Measurements from ENCODE around the gene ATP5F1E. TPM values are rescaled to one million over a fixed set of nuclear protein-coding genes. Genes with fewer than 3 reads are reported as not detected.

Gene ATP5F1E
- total RNA-seq, 4 donors from 2014 or later = 27.1 to 38.2 (median 33.7) TPM

DNA sequence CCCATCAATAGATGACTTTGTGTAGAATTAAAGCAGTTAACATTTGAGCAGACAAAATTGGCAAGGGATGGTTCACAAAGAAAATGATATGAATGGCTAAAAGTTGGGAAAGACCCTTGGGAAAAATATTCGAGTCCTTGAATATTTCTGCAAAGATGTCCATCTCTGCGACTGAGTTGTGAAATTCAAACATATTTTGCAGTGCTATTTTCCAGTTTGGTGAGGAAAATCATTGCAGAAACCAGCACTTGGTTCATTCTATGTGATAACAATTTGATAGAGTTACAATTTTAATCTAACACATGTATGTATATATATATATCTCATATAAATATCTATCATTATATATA, 16.5 kb upstream of the ATP5F1E start:
- Histone ChIP-seq H3K9me3 (no peaks in the 10 kb centered on the region), H3K36me3 (no peaks in the 10 kb centered on the region), H3K4me3 (no peak overlapping the region), H3K27me3 (no peaks in the 10 kb centered on the region), H3K27ac (no peak overlapping the region), H3K4me1 (no peaks in the 10 kb centered on the region)
- TF ChIP-seq, protein P1, sequence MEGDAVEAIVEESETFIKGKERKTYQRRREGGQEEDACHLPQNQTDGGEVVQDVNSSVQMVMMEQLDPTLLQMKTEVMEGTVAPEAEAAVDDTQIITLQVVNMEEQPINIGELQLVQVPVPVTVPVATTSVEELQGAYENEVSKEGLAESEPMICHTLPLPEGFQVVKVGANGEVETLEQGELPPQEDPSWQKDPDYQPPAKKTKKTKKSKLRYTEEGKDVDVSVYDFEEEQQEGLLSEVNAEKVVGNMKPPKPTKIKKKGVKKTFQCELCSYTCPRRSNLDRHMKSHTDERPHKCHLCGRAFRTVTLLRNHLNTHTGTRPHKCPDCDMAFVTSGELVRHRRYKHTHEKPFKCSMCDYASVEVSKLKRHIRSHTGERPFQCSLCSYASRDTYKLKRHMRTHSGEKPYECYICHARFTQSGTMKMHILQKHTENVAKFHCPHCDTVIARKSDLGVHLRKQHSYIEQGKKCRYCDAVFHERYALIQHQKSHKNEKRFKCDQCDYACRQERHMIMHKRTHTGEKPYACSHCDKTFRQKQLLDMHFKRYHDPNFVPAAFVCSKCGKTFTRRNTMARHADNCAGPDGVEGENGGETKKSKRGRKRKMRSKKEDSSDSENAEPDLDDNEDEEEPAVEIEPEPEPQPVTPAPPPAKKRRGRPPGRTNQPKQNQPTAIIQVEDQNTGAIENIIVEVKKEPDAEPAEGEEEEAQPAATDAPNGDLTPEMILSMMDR (IDR thresholded peaks at IDR 0.05 in 4 of 5, conservative IDR thresholded peaks at IDR 0.05 in 1 of 5) = no peak
- no peak for TF ChIP-seq POLR2A (IDR thresholded peaks at IDR 0.05)
- ATAC-seq (no peak), DNase-seq (no peak)
- intact Hi-C loops (cut with DNase I; ENCODE audit: low total_unique reads) (loop anchor here (10.0 kb wide), 1 partner anchor 644 kb away; no protein-coding TSS in a partner anchor), in situ Hi-C loops (cut with MboI; ENCODE audit: low sequenced_read_pairs in 4 of 4) (loop anchor here in 1 of 4 donors (10.0 to 25.0 kb wide), 2 partner anchors 164 to 361 kb away; partner anchors contain the start of gene NPEPL1)

DNA sequence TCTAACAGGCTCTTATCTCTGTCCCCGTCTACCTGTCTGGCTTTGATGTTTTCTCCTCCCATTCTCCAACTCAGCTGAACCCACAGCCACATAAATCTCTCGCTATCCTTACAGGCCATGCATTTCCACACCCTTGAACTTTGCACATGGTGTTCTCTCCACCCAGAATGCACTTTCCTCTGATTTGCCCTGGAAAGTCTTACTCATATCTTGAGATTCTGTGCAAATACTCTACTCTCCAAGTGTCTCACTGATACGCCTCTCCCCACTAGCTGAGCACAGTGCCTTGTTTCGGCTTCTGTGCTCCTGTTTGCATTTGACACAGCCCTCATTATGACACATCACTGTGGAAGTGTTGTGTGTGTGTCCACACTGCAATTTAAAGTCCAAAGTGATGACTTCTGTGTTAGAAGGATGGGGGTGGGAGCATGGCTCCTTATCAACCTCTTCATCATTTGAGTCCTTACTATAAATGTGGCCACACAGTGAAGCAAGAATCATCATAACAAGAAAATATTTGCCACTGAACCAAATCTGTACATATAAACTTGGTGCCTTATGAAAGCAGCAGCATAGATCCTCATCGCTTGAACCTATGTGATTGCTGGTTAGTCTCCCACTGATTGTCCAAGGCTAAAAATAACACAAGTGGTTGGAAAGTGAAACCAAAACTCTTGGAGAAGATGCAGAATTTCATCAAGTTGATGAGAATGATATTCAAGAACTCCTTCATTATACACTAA, 16.0 kb upstream of the ATP5F1E start:
- Histone ChIP-seq H3K4me1 (peaks cover under 1 to 3% of the 10 kb centered on the region in 2 donors), H3K27ac (no peak overlapping the region), H3K27me3 (no peaks in the 10 kb centered on the region), H3K36me3 (no peaks in the 10 kb centered on the region), H3K9me3 (no peaks in the 10 kb centered on the region), H3K4me3 (no peak overlapping the region)
- in situ Hi-C loops (cut with MboI; ENCODE audit: low sequenced_read_pairs in 4 of 4) (loop anchor here in 1 of 4 donors (10.0 to 25.0 kb wide), 2 partner anchors 163 to 361 kb away; partner anchors contain the start of gene NPEPL1), intact Hi-C loops (cut with DNase I; ENCODE audit: low total_unique reads) (loop anchor here (10.0 kb wide), 1 partner anchor 643 kb away; no protein-coding TSS in a partner anchor)
- DNase-seq = no peak
- no peak for TF ChIP-seq POLR2A (IDR thresholded peaks at IDR 0.05)
- TF ChIP-seq, protein P1 (IDR thresholded peaks at IDR 0.05 in 4 of 5, conservative IDR thresholded peaks at IDR 0.05 in 1 of 5) = no peak
- no peak for ATAC-seq

DNA sequence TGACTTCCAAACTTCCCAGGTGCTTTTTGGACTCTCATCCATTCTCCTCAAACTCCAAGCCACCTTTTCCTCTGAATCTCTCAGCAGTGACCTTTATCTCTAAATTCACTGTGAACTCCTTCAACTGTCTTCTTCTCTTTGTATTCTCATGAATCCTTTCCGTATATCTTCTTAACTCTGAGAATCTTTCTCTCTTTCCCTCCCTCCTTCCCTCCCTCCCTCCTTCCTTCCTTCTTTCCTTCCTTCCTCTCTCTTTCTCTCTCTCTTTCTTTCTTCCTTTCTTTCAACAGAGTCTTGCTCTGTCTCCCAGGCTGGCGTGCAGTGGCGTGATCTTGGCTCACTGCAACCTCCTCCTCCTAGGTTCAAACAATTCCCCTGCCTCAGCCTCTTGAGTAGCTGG, 14.7 kb upstream of the ATP5F1E start:
- H3K4me3 ChIP-seq = no peak overlapping the region
- peaks cover 2 to 3% of the 10 kb centered on the region in 2 donors for H3K4me1 ChIP-seq
- no peaks in the 10 kb centered on the region for H3K36me3 ChIP-seq
- in situ Hi-C loops (cut with MboI; ENCODE audit: low sequenced_read_pairs in 4 of 4) (loop anchor here in 1 of 4 donors (10.0 to 25.0 kb wide), 2 partner anchors 162 to 360 kb away; partner anchors contain the start of gene NPEPL1), intact Hi-C loops (cut with DNase I; ENCODE audit: low total_unique reads) (loop anchor here (10.0 kb wide), 1 partner anchor 642 kb away; no protein-coding TSS in a partner anchor)
- no peaks in the 10 kb centered on the region for H3K9me3 ChIP-seq
- no peak overlapping the region for H3K27ac ChIP-seq
- no peaks in the 10 kb centered on the region for H3K27me3 ChIP-seq
- TF ChIP-seq, protein P1 (IDR thresholded peaks at IDR 0.05 in 4 of 5, conservative IDR thresholded peaks at IDR 0.05 in 1 of 5) = no peak
- TF ChIP-seq POLR2A (IDR thresholded peaks at IDR 0.05) = no peak
- ATAC-seq = no peak
- DNase-seq = no peak

DNA sequence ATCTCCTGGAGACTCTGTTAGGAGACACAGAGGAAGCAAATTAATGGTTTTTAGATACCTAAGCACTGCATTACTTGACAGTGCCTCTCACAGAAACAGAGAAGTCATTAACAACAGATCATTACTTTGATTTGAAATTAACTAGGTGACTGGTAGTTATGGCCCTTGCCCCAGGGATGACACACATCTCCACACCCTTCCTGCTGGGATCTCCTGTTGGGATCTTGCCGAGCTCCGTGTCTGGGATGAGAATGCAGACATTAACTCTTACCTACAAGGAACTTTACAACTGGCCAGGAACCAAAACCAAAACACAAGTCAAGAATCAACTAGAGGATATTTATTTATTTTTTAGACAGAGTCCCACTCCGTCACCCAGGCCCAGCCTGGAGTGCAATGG, 12.7 kb upstream of the ATP5F1E start:
- no peak overlapping the region for H3K27ac ChIP-seq
- no peaks in the 10 kb centered on the region for H3K27me3 ChIP-seq
- in situ Hi-C loops (cut with MboI; ENCODE audit: low sequenced_read_pairs in 4 of 4) = loop anchor here in 1 of 4 donors (10.0 to 25.0 kb wide), 2 partner anchors 160 to 357 kb away; partner anchors contain the start of gene NPEPL1
- no peak for TF ChIP-seq POLR2A (IDR thresholded peaks at IDR 0.05)
- TF ChIP-seq, protein P1 (IDR thresholded peaks at IDR 0.05 in 4 of 5, conservative IDR thresholded peaks at IDR 0.05 in 1 of 5) = no peak
- peaks cover 21 to 23% of the 10 kb centered on the region in 2 donors for H3K4me1 ChIP-seq
- intact Hi-C loops (cut with DNase I; ENCODE audit: low total_unique reads) = loop anchor here (5.0 to 10.0 kb wide), 3 partner anchors 172 to 640 kb away; partner anchors contain the start of gene NPEPL1
- DNase-seq (no peak), ATAC-seq (no peak)
- no peaks in the 10 kb centered on the region for H3K36me3 ChIP-seq
- H3K9me3 ChIP-seq = no peaks in the 10 kb centered on the region
- no peak overlapping the region for H3K4me3 ChIP-seq

Data from gastrocnemius medialis (tissue), 4 donors.